Karpas-422 (cell line): ENCODE measurements around the gene GDNF. TPM values are rescaled to one million over a fixed set of nuclear protein-coding genes. Genes with fewer than 3 reads are reported as not detected.

Source experiments
- DNase-seq: peaks from one replicate; pipeline ENCODE4 v3.0.0-alpha.2; 2015
- H2AFZ ChIP-seq: fragments of 200-600 bp; sonication (generic); 2 replicates; pipeline ENCODE4 v1.6.1; 2014; ENCODE audit warnings: antibody characterized with exemption, low read length, mixed read lengths
- H3K27ac ChIP-seq: fragments of 200-600 bp; sonication (generic); 2 replicates; pipeline ENCODE4 v1.5.1; 2014; ENCODE audit warnings: mild to moderate bottlenecking, low read length, moderate library complexity
- H3K27me3 ChIP-seq: fragments of 200-600 bp; sonication (generic); 2 replicates; pipeline ENCODE4 v1.6.1; 2014; ENCODE audit warnings: low read length, mixed read lengths
- H3K36me3 ChIP-seq: fragments of 200-600 bp; sonication (generic); 2 replicates; pipeline ENCODE4 v1.6.1; 2014; ENCODE audit warnings: low read length, mixed read lengths; ENCODE audit not compliant: insufficient read depth
- H3K4me1 ChIP-seq: fragments of 200-600 bp; sonication (generic); 2 replicates; pipeline ENCODE4 v1.6.1; 2014; ENCODE audit warnings: mild to moderate bottlenecking, low read length, mixed read lengths
- H3K4me2 ChIP-seq: fragments of 200-600 bp; sonication (generic); 2 replicates; pipeline ENCODE4 v1.6.1; 2014; ENCODE audit warnings: low read length, low read depth, mild to moderate bottlenecking; ENCODE audit not compliant: poor library complexity, severe bottlenecking
- H3K4me3 ChIP-seq: fragments of 200-600 bp; sonication (generic); 2 replicates; pipeline ENCODE4 v1.5.1; 2014; ENCODE audit warnings: mild to moderate bottlenecking, antibody characterized with exemption, low read length, mixed read lengths
- H3K79me2 ChIP-seq: fragments of 200-600 bp; sonication (generic); 2 replicates; pipeline ENCODE4 v1.6.1; 2014; ENCODE audit warnings: mild to moderate bottlenecking, low read length, mixed read lengths
- H3K9ac ChIP-seq: fragments of 200-600 bp; sonication (generic); 2 replicates; pipeline ENCODE4 v1.6.0; 2014; ENCODE audit warnings: low read length
- H3K9me2 ChIP-seq: fragments of 200-600 bp; sonication (generic), shearing (Covaris generic); replicated peaks from 2 replicates; pipeline ENCODE4 v1.6.0; 2014; ENCODE audit warnings: mild to moderate bottlenecking, low read length, moderate library complexity; ENCODE audit not compliant: insufficient read depth
- H3K9me3 ChIP-seq: fragments of 300-700, 200-600 bp; sonication (generic); 2 replicates; pipeline ENCODE4 v1.6.1; 2014; ENCODE audit warnings: low read length, mixed read lengths
- H4K20me1 ChIP-seq: fragments of 200-600 bp; sonication (generic); 2 replicates; pipeline ENCODE4 v1.6.1; 2014; ENCODE audit warnings: mild to moderate bottlenecking, antibody characterized with exemption, low read length, low read depth; ENCODE audit not compliant: insufficient read depth
- total RNA-seq: library from RNA; depleted of rRNA; stranded (reverse); fragments of >200 nt; shearing (Covaris generic); gene quantifications from 2 replicates; pipeline ENCODE4 v1.2.3, GENCODE V29; 2014; ENCODE audit warnings: low replicate concordance

Gene GDNF
- total RNA-seq, 1 experiment from 2014 or later: not detected

GRCh38 chr5:37857696-37858095 lies 17.9 kb upstream of the GDNF start:
- Histone ChIP-seq H3K4me1 (peaks cover 3% of the 10 kb centered on the region; the same call in 1 of the 2 replicates), H2AFZ (no peak overlapping the region), H3K79me2 (no peaks in the 10 kb centered on the region), H3K27ac (no peak overlapping the region), H3K36me3 (no peaks in the 10 kb centered on the region), H3K9ac (no peak overlapping the region), H4K20me1 (no peaks in the 10 kb centered on the region), H3K4me2 (no peak overlapping the region), H3K9me3 (no peaks in the 10 kb centered on the region), H3K27me3 (no peaks in the 10 kb centered on the region), H3K4me3 (no peak overlapping the region), H3K9me2 (no peaks in the 10 kb centered on the region)
- DNase-seq: no peak

GRCh38 chr5:37855438-37855837 lies 15.6 kb upstream of the GDNF start:
- H3K9ac ChIP-seq: no peak overlapping the region
- no peak overlapping the region for H3K4me3 ChIP-seq
- H3K27ac ChIP-seq: no peak overlapping the region
- H4K20me1 ChIP-seq: no peaks in the 10 kb centered on the region
- H3K36me3 ChIP-seq: no peaks in the 10 kb centered on the region
- no peak for DNase-seq
- no peak overlapping the region for H3K4me2 ChIP-seq
- H3K4me1 ChIP-seq: peaks cover 10% of the 10 kb centered on the region
- H3K9me3 ChIP-seq: no peaks in the 10 kb centered on the region
- no peak overlapping the region for H2AFZ ChIP-seq
- no peaks in the 10 kb centered on the region for H3K27me3 ChIP-seq
- no peaks in the 10 kb centered on the region for H3K79me2 ChIP-seq
- no peaks in the 10 kb centered on the region for H3K9me2 ChIP-seq

GRCh38 chr5:37851305-37851704 lies 11.5 kb upstream of the GDNF start:
- Histone ChIP-seq H3K4me1 (peaks cover 20% of the 10 kb centered on the region), H2AFZ (no peak overlapping the region), H3K9me3 (no peaks in the 10 kb centered on the region), H3K36me3 (no peaks in the 10 kb centered on the region), H3K27ac (no peak overlapping the region), H3K4me2 (no peak overlapping the region), H3K9ac (no peak overlapping the region), H3K79me2 (no peaks in the 10 kb centered on the region), H3K27me3 (no peaks in the 10 kb centered on the region), H3K9me2 (no peaks in the 10 kb centered on the region), H3K4me3 (no peak overlapping the region), H4K20me1 (no peaks in the 10 kb centered on the region)
- DNase-seq: no peak

GRCh38 chr5:37850226-37850865 lies 10.5 kb upstream of the GDNF start:
- no peaks in the 10 kb centered on the region for H3K79me2 ChIP-seq
- H3K27me3 ChIP-seq: no peaks in the 10 kb centered on the region
- H2AFZ ChIP-seq: no peak overlapping the region
- H3K9me3 ChIP-seq: no peaks in the 10 kb centered on the region
- no peak overlapping the region for H3K27ac ChIP-seq
- no peaks in the 10 kb centered on the region for H3K36me3 ChIP-seq
- H3K9me2 ChIP-seq: no peaks in the 10 kb centered on the region
- H4K20me1 ChIP-seq: no peaks in the 10 kb centered on the region
- H3K4me1 ChIP-seq: peaks cover 17% of the 10 kb centered on the region
- DNase-seq: peak; percentile 64
- no peak overlapping the region for H3K4me3 ChIP-seq
- no peak overlapping the region for H3K9ac ChIP-seq
- peak overlapping the region; percentile 42 for H3K4me2 ChIP-seq

DNA sequence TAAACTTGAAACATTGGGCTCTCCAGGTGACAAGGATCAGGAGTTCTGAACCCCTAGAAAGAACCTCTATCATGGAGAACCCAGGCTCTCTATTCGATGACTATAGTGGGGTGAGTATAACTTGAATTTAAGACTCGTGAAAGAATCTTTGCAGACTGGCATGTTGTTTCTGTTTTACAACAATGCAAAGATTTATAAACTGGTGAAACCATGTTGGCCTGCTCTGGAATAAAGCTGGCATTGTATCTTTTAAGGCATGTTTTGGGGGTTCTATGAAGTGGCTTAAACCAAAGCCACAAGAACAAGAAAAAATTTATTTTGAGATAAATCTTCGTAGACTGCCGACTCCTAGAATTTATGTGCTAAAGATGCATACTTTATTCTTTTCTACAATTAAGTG lies 9.8 kb upstream of the GDNF start:
- Histone ChIP-seq H3K4me3 (no peak overlapping the region), H3K9ac (no peak overlapping the region), H3K27me3 (no peaks in the 10 kb centered on the region), H3K9me2 (no peaks in the 10 kb centered on the region), H3K36me3 (no peaks in the 10 kb centered on the region), H3K4me2 (no peak overlapping the region), H3K4me1 (peaks cover 17% of the 10 kb centered on the region), H2AFZ (no peak overlapping the region), H3K9me3 (no peaks in the 10 kb centered on the region), H3K79me2 (no peaks in the 10 kb centered on the region), H3K27ac (no peak overlapping the region), H4K20me1 (no peaks in the 10 kb centered on the region)
- no peak for DNase-seq

DNA sequence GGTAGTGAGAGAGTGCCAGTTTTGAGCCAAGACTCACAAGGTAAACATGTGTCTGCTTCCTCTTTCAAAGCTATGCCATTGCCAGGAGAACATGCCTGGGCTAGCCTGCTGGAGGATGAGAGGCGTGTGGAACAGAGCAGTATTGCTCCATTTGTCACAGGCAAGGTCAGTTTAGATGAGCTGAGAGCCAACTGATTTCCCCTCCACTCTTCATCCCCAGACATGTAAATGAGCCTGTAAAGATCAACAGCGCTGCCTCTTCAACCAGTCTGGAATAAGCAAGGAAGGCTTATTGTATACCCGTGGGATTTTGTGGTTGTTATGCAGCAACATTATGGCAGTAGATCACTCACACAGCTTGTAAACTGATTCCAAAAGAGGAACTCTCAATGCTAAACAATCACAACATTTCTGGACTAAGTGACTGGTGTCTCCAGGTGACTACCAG lies 8.2 kb upstream of the GDNF start:
- H3K4me2 ChIP-seq: no peak overlapping the region
- no peak overlapping the region for H3K4me3 ChIP-seq
- no peak overlapping the region for H2AFZ ChIP-seq
- no peaks in the 10 kb centered on the region for H4K20me1 ChIP-seq
- H3K9me2 ChIP-seq: no peaks in the 10 kb centered on the region
- H3K9ac ChIP-seq: no peak overlapping the region
- no peaks in the 10 kb centered on the region for H3K79me2 ChIP-seq
- peaks cover 17% of the 10 kb centered on the region for H3K4me1 ChIP-seq
- no peaks in the 10 kb centered on the region for H3K9me3 ChIP-seq
- H3K27me3 ChIP-seq: no peaks in the 10 kb centered on the region
- no peak for DNase-seq
- H3K36me3 ChIP-seq: no peaks in the 10 kb centered on the region
- H3K27ac ChIP-seq: no peak overlapping the region

DNA sequence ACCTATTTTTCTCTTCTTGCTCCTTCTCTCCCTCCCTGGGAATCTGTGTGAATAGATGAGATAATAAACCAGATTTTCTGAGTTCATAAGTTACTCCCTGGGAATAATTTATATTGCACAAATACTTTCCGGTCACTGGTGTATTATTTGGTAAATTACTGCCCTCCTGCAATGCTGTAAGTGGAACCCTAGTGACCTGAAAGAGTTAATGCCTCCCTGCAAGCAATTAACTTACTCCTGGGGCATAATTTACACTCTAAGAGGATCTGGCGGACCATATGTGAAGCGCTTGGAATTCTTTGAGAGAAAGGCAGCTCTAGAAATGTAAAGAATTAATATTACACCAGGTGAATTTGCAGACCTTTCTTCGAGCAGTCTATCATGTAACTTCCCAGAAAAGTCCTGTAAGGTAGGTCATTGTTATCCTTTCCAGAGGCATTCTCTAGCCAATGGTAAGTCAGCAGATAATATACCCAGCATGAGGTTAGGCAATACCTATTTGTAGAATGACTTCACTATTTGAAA lies 7.0 kb upstream of the GDNF start:
- Histone ChIP-seq H3K4me1 (peaks cover 17% of the 10 kb centered on the region), H3K9me2 (no peaks in the 10 kb centered on the region), H3K36me3 (no peaks in the 10 kb centered on the region), H3K4me2 (no peak overlapping the region), H3K27me3 (no peaks in the 10 kb centered on the region), H2AFZ (no peak overlapping the region), H3K4me3 (no peak overlapping the region), H3K9me3 (no peaks in the 10 kb centered on the region), H3K27ac (no peak overlapping the region), H3K9ac (no peak overlapping the region), H3K79me2 (no peaks in the 10 kb centered on the region), H4K20me1 (no peaks in the 10 kb centered on the region)
- no peak for DNase-seq

- no peaks in the 10 kb centered on the region for H3K79me2 ChIP-seq
- no peak overlapping the region for H3K9ac ChIP-seq
- no peak overlapping the region for H3K4me3 ChIP-seq
- no peaks in the 10 kb centered on the region for H3K36me3 ChIP-seq
- no peak overlapping the region for H3K4me2 ChIP-seq
- no peak for DNase-seq
- no peak overlapping the region for H3K27ac ChIP-seq
- H3K9me3 ChIP-seq: no peaks in the 10 kb centered on the region
- no peaks in the 10 kb centered on the region for H3K9me2 ChIP-seq
- H4K20me1 ChIP-seq: no peaks in the 10 kb centered on the region
- no peaks in the 10 kb centered on the region for H3K27me3 ChIP-seq
- H2AFZ ChIP-seq: no peak overlapping the region
- no peaks in the 10 kb centered on the region for H3K4me1 ChIP-seq
Measured at GRCh38 chr5:37844009-37844408, 4.2 kb upstream of the GDNF start.
